Measurements from ENCODE around the gene KIAA1217. TPM values are rescaled to one million over a fixed set of nuclear protein-coding genes. Genes with fewer than 3 reads are reported as not detected.
A peak's percentile ranks its signal among the peaks of the same experiment; 100 is the strongest.

KIAA1217 gene
- total RNA-seq, 2 experiments from 2014 or later: 0.67 to 1.3 TPM

- no peaks in the 10 kb centered on the region for H3K36me3 Mint-ChIP-seq (ENCODE audit: low read depth)
- no peak for ATAC-seq
- DNase-seq: no peak
- no peak overlapping the region for H3K27ac Mint-ChIP-seq
- H3K27me3 Mint-ChIP-seq: no peaks in the 10 kb centered on the region
- intact Hi-C loops (cut with micrococcal nuclease): no loop called here
- POLR2A ChIA-PET: no interaction called here
- H3K4me3 Mint-ChIP-seq: no peak overlapping the region
- CTCF ChIA-PET: interaction anchor here (0.7 to 2.2 kb wide), 4 partner anchors 37 to 563 kb away, joined by 3 to 8 read pairs (median 4); no protein-coding TSS in a partner anchor
- H3K4me1 Mint-ChIP-seq (ENCODE audit: low read depth): peaks cover 7% of the 10 kb centered on the region
- TF ChIP-seq, protein P1, sequence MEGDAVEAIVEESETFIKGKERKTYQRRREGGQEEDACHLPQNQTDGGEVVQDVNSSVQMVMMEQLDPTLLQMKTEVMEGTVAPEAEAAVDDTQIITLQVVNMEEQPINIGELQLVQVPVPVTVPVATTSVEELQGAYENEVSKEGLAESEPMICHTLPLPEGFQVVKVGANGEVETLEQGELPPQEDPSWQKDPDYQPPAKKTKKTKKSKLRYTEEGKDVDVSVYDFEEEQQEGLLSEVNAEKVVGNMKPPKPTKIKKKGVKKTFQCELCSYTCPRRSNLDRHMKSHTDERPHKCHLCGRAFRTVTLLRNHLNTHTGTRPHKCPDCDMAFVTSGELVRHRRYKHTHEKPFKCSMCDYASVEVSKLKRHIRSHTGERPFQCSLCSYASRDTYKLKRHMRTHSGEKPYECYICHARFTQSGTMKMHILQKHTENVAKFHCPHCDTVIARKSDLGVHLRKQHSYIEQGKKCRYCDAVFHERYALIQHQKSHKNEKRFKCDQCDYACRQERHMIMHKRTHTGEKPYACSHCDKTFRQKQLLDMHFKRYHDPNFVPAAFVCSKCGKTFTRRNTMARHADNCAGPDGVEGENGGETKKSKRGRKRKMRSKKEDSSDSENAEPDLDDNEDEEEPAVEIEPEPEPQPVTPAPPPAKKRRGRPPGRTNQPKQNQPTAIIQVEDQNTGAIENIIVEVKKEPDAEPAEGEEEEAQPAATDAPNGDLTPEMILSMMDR (IDR thresholded peaks at IDR 0.05): no peak
- H3K9me3 Mint-ChIP-seq: no peaks in the 10 kb centered on the region
Measured at GRCh38 chr10:24556126-24556749, 347.3 kb downstream of the KIAA1217 start.

- DNase-seq: peak; percentile 31
- intact Hi-C loops (cut with micrococcal nuclease): no loop called here
- ATAC-seq: peak; percentile 72
- TF ChIP-seq, protein P1 (IDR thresholded peaks at IDR 0.05): peak; percentile 48
- H3K4me3 Mint-ChIP-seq: no peak overlapping the region
- no peaks in the 10 kb centered on the region for H3K9me3 Mint-ChIP-seq
- H3K36me3 Mint-ChIP-seq (ENCODE audit: low read depth): no peaks in the 10 kb centered on the region
- CTCF ChIA-PET: interaction anchor here (0.7 to 2.2 kb wide), 10 partner anchors 10 to 1399 kb away, joined by 3 to 8 read pairs (median 3); no protein-coding TSS in a partner anchor
- H3K27me3 Mint-ChIP-seq: no peaks in the 10 kb centered on the region
- H3K27ac Mint-ChIP-seq: no peak overlapping the region
- POLR2A ChIA-PET: no interaction called here
- H3K4me1 Mint-ChIP-seq (ENCODE audit: low read depth): peaks cover 7% of the 10 kb centered on the region
Measured at GRCh38 chr10:24556750-24557742, 348.1 kb downstream of the KIAA1217 start.

DNA sequence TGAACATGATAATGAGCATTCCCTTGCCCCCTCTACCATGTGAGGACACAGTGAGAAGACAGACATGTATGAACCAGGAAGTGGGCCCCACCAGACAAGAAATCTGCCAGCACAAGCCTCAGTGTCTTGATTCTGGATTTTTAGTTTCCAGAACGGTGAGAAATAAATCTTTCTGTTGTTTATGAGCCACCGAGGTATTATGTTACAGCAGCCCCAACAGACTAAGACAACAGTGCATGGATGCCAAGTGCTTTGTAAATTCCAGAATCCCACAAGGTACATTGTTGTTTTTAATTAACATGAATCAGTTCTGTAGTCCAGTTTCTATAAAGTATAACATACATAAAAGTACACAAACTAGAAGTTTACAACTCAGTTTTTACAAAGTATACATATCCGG, 352.5 kb downstream of the KIAA1217 start:
- Mint-ChIP-seq H3K27ac (no peak overlapping the region), H3K27me3 (peaks cover 1% of the 10 kb centered on the region), H3K36me3 (ENCODE audit: low read depth) (no peaks in the 10 kb centered on the region), H3K4me3 (no peak overlapping the region), H3K4me1 (ENCODE audit: low read depth) (peaks cover 7% of the 10 kb centered on the region), H3K9me3 (no peaks in the 10 kb centered on the region)
- intact Hi-C loops (cut with micrococcal nuclease): no loop called here
- TF ChIP-seq, protein P1 (IDR thresholded peaks at IDR 0.05): no peak
- POLR2A ChIA-PET: no interaction called here
- ATAC-seq (no peak), DNase-seq (no peak)
- CTCF ChIA-PET: no interaction called here

GRCh38 chr10:24568042-24568441, 359.1 kb downstream of the KIAA1217 start:
- Mint-ChIP-seq H3K27ac (no peak overlapping the region), H3K9me3 (no peaks in the 10 kb centered on the region), H3K36me3 (ENCODE audit: low read depth) (no peaks in the 10 kb centered on the region), H3K4me1 (ENCODE audit: low read depth) (no peaks in the 10 kb centered on the region), H3K4me3 (no peak overlapping the region), H3K27me3 (peaks cover 12% of the 10 kb centered on the region)
- intact Hi-C loops (cut with micrococcal nuclease): no loop called here
- ATAC-seq (no peak), DNase-seq (no peak)
- TF ChIP-seq, protein P1 (IDR thresholded peaks at IDR 0.05): no peak
- CTCF ChIA-PET: no interaction called here
- POLR2A ChIA-PET: no interaction called here

DNA sequence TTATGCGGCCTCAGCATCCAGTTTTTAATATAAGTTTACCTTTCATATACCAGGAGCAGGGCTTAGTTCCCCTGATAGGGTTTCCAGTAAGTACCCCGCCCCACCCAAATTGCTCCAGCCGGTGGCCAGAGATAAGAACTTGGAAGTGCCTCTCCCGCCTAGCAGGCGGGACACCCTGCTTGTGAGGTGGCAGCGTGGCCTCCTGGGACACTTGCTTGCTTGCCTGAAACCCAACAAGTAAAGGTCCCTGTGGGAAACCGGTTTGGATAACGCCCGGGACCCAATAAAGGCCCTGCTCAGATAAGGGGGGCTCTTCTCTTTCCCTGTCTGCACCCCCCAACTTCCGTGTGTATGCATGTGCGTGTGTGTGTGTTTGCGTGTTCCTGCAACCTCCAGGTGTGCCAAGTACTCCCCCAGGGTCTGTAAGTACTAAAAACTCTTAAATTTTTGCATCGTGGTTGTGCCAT, 360.4 kb downstream of the KIAA1217 start:
- Mint-ChIP-seq H3K27me3 (peaks cover 12% of the 10 kb centered on the region), H3K36me3 (ENCODE audit: low read depth) (no peaks in the 10 kb centered on the region), H3K27ac (no peak overlapping the region), H3K4me1 (ENCODE audit: low read depth) (no peaks in the 10 kb centered on the region), H3K9me3 (no peaks in the 10 kb centered on the region), H3K4me3 (no peak overlapping the region)
- intact Hi-C loops (cut with micrococcal nuclease): no loop called here
- CTCF ChIA-PET: no interaction called here
- TF ChIP-seq, protein P1 (IDR thresholded peaks at IDR 0.05): no peak
- DNase-seq: no peak
- POLR2A ChIA-PET: no interaction called here
- ATAC-seq: no peak
